GM21526 (cell line): ENCODE measurements around the gene MGMT.

Experiments
- ATAC-seq: cut with Tn5 transposase; IDR thresholded peaks from one replicate; pipeline ENCODE4 v1.9.1; 2021; ENCODE audit warnings: moderate library complexity; ENCODE audit not compliant: unreplicated experiment, low FRiP score

The MGMT gene

GRCh38 chr10:129536336-129536735, 69.3 kb downstream of the MGMT start:
- ATAC-seq, result no peak

DNA sequence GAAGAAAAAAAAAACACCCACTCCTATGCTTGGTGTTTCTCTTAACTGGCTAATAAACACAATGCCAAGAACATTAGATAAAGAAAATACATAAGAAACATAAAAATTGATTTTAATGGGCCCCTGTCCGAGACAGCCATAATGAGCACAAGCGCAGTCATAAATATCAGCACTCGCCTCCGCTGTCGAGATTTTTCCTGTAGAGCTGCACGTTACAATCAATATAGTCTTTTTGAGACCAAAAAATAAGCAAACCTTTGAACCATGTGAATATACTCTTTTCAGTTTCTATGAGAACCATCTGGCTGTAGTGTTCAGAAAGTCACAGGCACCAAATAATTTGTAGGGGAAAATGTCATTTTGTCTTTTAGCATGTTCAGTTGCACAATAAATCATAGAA, 70.1 kb downstream of the MGMT start:
- no peak for ATAC-seq

DNA sequence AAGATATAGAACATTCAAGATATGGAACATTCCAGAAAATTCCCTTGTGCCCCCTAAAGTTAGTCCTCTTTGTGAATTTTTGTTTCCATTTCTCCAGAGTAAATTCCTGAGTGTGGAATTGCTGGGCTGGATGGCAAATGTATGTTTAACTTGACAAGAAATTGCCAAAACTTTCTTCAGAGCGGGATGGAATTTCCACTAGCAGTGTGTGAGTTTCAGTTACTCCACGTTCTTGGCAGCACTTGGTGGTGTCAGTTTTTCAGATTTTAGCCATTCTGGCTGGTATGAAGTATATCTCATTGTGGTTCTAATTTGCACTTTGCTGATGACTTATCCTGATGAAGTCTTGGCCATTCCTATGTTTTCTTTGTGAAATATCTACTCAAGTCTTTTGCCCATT, 71.2 kb downstream of the MGMT start:
- no peak for ATAC-seq

GRCh38 chr10:129541200-129541599, 74.2 kb downstream of the MGMT start:
- ATAC-seq, result no peak

- ATAC-seq, result no peak
These were observed 74.9 kb downstream of the MGMT start for GRCh38 chr10:129541748-129542487.

DNA sequence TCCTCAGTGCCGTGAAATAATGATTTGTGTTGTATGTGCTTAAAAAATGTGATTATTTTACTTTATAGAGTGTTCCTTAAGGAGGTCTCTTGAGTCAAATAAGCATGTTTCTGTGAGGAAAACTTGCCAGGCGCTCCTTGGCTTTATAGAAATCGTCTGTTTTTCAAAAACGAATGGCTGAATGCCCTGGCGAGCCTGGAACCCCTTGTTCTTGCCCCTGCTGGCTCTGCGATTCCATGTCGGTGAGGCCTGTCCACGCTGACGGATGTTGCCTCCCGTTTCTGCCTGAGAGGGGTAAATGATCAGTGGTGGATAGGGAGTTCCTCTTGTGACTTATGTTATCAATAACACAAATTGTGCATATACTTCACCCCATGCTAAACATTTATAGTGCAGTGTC, 75.5 kb downstream of the MGMT start:
- ATAC-seq, result no peak

- ATAC-seq, result no peak
These were observed 77.5 kb downstream of the MGMT start for GRCh38 chr10:129544205-129545202.

DNA sequence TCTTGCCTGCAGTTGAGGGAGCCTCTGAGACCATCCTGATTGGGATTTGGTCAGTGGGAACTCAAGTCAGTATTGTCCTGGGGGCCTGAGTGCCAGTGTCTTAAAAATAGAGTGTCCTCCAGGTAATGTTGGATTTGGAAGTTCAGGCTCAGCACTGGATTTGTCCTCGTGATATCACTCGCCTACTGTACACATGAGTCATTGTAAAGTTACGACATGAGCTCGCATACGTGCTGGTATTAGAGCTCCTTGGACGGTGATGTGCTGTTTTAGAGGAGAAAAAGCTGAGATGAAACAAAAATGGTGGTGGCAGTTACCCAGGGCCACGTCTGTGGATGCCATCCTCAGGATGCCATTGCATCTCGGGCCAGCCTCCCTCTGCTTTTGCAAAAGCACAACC, 78.2 kb downstream of the MGMT start:
- ATAC-seq, result no peak

- no peak for ATAC-seq
These were observed 79.1 kb downstream of the MGMT start for GRCh38 chr10:129546106-129546505.

DNA sequence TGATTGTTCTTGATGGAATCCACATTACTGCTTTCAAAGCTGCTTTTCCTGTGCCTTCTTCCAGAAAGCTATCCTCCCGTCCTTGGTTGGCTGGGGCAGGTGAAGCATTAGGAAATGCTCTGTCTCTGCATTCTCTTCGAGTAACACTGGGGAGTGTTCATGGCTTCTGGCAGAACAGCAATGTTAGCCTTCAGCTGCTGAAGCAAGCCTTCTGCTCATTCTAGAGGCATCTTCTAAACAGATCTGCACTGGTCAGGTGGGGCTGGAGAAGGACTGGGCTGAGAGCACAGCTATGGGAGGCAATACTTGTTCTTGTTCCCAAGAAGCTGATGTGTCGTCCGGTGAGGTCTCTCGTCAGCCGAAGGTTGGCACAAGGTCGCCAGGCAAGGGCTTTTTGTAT, 80.6 kb downstream of the MGMT start:
- ATAC-seq, result no peak

DNA sequence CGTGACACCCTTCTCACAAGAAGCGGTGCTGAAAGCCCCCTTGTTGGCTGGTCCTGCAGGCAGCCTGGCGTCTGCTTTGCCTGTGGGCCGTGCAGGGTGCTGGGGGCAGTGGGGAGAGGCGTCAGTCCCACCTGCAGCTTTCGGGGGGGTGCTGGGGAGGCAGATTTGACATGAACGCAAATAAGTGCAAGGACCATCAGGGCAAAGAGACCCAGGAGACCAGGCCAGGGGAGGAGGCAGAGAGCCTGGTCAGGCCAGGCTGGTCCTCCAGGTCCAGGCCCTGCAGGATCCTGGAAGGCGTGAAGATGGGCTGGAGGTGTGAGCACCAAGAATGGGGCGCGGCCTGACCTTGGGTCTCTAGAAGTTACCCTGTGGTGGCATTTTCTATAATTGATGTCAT, 81.6 kb downstream of the MGMT start:
- no peak for ATAC-seq

DNA sequence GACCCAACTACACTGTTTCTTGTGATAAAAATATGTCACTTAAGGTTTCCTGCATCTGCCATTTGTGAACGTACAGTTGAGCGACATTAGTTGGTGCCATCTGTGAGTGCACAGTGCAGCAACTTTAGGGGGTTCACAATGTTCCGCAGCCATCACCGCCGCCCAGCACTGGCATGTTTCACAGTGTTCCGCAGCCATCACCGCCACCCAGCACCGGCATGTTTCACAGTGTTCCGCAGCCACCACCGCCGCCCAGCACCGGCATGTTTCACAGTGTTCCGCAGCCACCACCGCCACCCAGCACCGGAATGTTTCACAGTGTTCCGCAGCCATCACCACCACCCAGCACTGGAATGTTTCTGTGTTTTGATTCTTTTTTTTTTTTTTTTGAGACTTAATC, 83.0 kb downstream of the MGMT start:
- no peak for ATAC-seq

DNA sequence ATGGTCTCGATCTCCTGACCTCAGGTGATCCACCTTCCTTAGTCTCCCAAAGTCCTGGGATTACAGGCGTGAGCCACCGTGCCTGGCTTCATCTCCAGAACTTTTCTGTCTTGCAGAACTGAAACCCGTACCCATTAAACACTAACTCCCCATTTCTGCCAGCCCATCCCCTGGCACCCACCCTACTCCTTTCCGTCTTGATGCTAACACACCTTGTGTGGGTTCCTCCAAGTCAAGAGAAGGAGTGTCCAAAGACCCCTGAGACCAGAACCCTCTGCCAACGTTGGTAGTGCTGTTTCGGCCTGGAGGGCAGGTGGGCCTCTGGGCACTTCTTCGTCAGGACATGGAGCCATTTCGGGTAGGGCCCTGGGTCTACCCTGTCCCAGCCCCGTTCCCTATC, 83.6 kb downstream of the MGMT start:
- ATAC-seq, result no peak

- peak; percentile 89 for ATAC-seq
These were observed 85.1 kb downstream of the MGMT start for GRCh38 chr10:129552119-129552518.

DNA sequence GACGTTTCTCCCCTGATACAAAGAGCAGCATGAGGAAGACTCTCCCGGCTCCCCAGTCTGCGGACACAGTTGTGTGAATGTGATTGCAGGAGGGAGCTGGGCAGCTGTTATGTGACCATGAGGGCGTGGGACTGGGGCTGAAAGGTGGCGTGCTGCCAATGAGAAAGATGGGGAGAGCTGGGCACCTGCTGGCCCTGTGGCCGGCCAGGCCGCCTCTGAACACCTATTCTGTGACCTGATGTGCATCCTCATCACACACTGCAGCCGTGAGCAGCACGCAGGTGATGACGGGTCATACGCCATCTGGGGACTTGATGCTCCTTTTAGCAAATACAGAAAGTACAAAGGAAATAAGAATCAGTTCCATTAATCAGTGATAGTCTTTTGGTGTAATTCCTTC, 86.9 kb downstream of the MGMT start:
- ATAC-seq, result no peak

DNA sequence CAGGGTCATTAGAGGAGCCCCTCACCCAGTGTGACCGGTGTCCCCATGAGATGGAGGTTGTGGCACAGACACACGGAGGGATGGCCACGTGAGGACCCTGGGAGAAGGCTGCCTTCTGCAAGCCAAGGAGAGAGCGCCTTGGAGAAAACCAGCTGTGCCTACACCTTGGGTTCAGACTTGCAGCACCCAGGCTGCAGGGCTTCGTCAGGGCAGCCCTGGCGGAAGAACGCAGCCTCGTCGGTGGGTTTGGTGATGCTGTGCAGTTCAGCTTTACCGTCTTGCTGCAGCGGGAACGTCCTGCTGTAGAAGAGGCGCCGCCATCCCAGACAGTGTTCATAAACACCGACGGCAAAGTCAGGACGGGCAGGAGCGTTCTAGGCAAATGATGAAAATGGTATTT, 89.3 kb downstream of the MGMT start:
- no peak for ATAC-seq

DNA sequence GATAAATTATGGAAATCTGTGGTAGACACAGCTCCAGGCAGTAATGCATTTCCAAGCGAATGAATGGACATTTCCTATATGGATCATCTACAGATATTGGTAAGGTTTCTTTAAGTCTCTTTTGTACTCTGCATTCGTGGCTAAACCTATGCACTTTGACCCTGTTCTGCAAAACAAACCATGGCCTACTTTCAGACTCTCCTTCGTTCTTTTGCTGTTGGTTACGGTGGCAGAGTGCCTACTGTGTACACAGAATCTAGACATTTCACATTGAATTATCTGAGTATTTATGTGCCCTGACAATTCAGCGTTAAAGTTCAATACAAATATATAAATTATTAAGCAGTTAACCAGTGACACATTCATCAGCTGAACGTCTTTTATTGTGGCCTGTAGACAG, 93.3 kb downstream of the MGMT start:
- no peak for ATAC-seq

DNA sequence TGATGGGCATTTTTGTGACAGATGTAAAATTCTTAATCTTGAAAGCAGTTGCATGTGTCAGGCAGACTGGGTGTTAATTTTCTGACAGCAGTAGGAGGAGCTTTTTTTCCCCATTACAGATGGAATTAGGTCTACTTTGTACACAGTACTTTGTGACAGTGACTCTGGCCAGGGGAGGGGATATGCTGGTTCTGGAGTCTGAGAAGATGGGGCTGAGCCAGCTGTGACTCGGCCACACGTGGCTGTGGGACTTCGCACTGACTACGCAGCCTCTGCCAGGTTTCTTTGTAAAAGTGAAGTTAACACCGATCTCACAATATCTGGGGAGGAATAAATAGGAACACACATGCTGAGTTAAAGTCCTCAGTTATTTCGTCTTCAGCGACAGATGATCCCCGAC, 95.4 kb downstream of the MGMT start:
- no peak for ATAC-seq

GRCh38 chr10:129564923-129565322, 97.9 kb downstream of the MGMT start:
- ATAC-seq, result no peak

- no peak for ATAC-seq
These were observed 101.7 kb downstream of the MGMT start for GRCh38 chr10:129568583-129569344.

DNA sequence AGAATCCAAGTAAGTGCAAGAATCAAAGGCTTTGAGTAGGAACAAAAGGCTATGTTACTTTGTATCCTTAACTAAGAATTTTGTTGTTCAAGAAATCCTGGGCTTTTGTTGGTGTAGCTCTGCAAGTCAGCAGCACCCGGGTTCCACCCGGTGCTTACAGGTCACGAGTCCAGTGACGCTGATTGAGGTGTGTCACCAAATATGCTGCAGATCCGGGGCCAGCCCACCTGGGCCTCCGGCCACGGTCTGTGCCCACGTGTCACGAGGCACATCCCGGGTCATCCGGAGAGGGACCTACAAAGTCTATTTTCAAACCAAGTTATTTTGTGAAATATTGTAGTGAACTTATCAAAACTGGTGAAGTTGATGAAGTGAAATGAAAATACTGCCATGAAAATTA, 103.1 kb downstream of the MGMT start:
- ATAC-seq, result no peak
